AG04449 (cell line): Measurements from ENCODE around the gene BRIP1.

Source experiments
- CTCF ChIA-PET: fragments of 350-600 bp; formaldehyde crosslinking; extraction: SDS; loops from one replicate; lab custom pipeline; 2021; ENCODE audit warnings: antibody characterized with exemption; lab: Yijun Ruan, JAX
- POLR2A ChIA-PET: fragments of 400-600, 350-600 bp; formaldehyde crosslinking; extraction: SDS; loops from one replicate; lab custom pipeline; 2020; ENCODE audit warnings: antibody characterized with exemption, inconsistent platforms; lab: Yijun Ruan, JAX
- DNase-seq: peaks from one replicate; pipeline ENCODE4 v3.0.0-alpha.2; 2010; ENCODE audit warnings: low read depth, low spot score
- H3K4me3 ChIP-seq: 2 replicates; pipeline ENCODE4 v1.5.1; 2011; ENCODE audit warnings: low read depth, mild to moderate bottlenecking, control low read depth, low read length
- TF ChIP-seq, protein P1 (sequence below): IDR thresholded peaks from one replicate; pipeline ENCODE4 v1.5.1; 2011; ENCODE audit warnings: mild to moderate bottlenecking, moderate library complexity, low read length, control low read depth, inconsistent platforms; ENCODE audit not compliant: insufficient read depth; ENCODE audit errors: missing control alignments

Gene BRIP1

DNA sequence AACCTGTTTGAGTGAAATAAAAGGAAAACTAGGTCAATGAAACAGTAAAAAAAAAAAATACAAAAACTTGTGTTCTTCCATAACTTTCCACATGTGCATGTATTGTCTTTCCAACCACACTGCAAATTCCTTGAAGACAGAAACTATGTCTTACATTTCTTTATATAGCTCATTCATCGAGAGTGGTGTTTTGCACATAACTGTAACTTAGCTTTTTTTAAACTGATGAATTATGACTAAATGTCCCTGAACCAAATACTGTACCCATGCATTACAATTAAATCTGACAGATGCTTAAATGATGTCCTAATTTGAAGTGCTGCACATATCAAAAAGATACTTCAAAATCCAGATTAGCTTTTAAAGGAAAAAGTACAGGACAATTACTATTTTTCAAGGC is 50.1 kb downstream of the BRIP1 start:
- CTCF ChIA-PET, result interaction anchor here (1.1 to 3.1 kb wide), 2 partner anchors 24 to 40 kb away, joined by 3 to 16 read pairs; no protein-coding TSS in a partner anchor
- no peak overlapping the region for H3K4me3 ChIP-seq
- TF ChIP-seq, protein P1, sequence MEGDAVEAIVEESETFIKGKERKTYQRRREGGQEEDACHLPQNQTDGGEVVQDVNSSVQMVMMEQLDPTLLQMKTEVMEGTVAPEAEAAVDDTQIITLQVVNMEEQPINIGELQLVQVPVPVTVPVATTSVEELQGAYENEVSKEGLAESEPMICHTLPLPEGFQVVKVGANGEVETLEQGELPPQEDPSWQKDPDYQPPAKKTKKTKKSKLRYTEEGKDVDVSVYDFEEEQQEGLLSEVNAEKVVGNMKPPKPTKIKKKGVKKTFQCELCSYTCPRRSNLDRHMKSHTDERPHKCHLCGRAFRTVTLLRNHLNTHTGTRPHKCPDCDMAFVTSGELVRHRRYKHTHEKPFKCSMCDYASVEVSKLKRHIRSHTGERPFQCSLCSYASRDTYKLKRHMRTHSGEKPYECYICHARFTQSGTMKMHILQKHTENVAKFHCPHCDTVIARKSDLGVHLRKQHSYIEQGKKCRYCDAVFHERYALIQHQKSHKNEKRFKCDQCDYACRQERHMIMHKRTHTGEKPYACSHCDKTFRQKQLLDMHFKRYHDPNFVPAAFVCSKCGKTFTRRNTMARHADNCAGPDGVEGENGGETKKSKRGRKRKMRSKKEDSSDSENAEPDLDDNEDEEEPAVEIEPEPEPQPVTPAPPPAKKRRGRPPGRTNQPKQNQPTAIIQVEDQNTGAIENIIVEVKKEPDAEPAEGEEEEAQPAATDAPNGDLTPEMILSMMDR, result no peak
- no peak for DNase-seq
- POLR2A ChIA-PET, result no interaction called here

DNA sequence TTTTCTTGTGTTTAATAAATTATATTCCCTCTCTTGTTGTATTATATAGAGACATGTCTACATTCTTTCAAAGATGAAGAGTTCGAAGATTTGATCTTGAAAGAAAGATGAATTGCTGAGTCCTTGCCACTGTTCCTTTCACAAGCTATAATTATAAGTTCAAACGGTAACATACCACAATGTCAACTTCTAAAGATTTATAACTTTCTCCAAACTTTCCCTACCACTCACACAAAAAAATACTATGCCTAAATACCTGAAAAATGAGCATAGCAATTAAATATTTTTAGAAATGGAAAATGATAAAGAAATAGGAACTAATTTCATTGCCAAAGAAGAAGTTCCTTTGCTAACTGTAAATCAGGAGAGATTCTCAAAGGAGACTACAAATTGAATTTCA is 50.6 kb downstream of the BRIP1 start:
- ChIA-PET CTCF (interaction anchor here (3.1 kb wide), 1 partner anchor 24 kb away, joined by 16 read pairs; no protein-coding TSS in a partner anchor), POLR2A (no interaction called here)
- H3K4me3 ChIP-seq, result no peak overlapping the region
- TF ChIP-seq, protein P1, result no peak
- no peak for DNase-seq

DNA sequence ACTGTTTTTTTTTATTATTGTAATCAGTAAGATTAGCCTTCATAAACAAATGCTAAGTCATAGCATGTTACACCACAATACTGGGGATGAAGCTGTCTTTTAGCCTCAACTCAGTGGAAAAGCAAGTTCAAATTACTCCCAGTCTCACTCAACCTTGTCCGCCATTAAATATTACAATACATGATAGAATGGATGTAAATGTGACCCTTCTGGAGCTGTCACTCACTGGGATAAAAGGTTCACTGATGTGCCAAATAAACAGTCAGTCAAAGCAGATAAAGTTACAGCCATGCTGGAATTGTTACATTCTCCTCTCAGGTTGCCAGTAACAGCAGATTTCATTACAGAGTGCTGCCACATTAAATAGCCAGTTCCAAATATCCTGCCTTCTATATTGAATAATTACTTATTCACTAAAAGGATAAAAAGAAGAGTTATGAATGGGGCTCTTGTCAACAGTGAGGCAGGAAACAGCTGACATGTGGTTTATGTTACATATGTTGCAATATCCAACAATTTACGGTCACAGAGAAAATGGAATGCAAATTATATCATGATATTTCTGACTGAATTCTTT is 53.4 kb downstream of the BRIP1 start:
- TF ChIP-seq, protein P1, result no peak
- ChIA-PET CTCF (interaction anchor here (0.8 to 1.6 kb wide), 2 partner anchors 174 to 227 kb away, joined by 3 to 4 read pairs; no protein-coding TSS in a partner anchor), POLR2A (no interaction called here)
- H3K4me3 ChIP-seq, result no peak overlapping the region
- DNase-seq, result peak; percentile 12

- DNase-seq, result no peak
- no peak overlapping the region for H3K4me3 ChIP-seq
- CTCF ChIA-PET, result no interaction called here
- POLR2A ChIA-PET, result no interaction called here
- TF ChIP-seq, protein P1, result no peak
Measured at GRCh38 chr17:61808442-61808841, 54.9 kb downstream of the BRIP1 start.

- H3K4me3 ChIP-seq, result no peak overlapping the region
- CTCF ChIA-PET, result interaction anchor here (2.5 kb wide), 1 partner anchor 171 kb away, joined by 6 read pairs; no protein-coding TSS in a partner anchor
- TF ChIP-seq, protein P1, result no peak
- peak; percentile 24 for DNase-seq
- POLR2A ChIA-PET, result no interaction called here
Measured at GRCh38 chr17:61806936-61807335, 56.4 kb downstream of the BRIP1 start.

- DNase-seq, result no peak
- CTCF ChIA-PET, result interaction anchor here (0.8 to 2.5 kb wide), 3 partner anchors 31 to 394 kb away, joined by 3 to 6 read pairs (median 4); no protein-coding TSS in a partner anchor
- TF ChIP-seq, protein P1, result no peak
- POLR2A ChIA-PET, result interaction anchor here (0.6 kb wide), 1 partner anchor 94 kb away, joined by 4 read pairs; no protein-coding TSS in a partner anchor
- no peak overlapping the region for H3K4me3 ChIP-seq
Measured at GRCh38 chr17:61806081-61806828, 57.1 kb downstream of the BRIP1 start.
